Activated CD8-positive, alpha-beta memory T cell treated with anti-CD3 and anti-CD28 coated beads, Interleukin-2, amount 50 U/mL, for 48 hours (primary cell): ENCODE results near the gene DGLUCY.
"Not testable (repeated sequence)": the region's sequence is repeated elsewhere in the genome, so short reads cannot be mapped to it uniquely, and the experiment has no call there.

Experiments used
- DNase-seq: peaks from one replicate; pipeline ENCODE4 v3.0.0-alpha.2; 2020

DGLUCY gene

GRCh38 chr14:91173904-91174303 is 60.0 kb downstream of the DGLUCY start:
- no peak for DNase-seq

- no peak for DNase-seq
These were observed 61.7 kb downstream of the DGLUCY start for GRCh38 chr14:91175291-91176201.

- peak; percentile 74 for DNase-seq
These were observed 63.5 kb downstream of the DGLUCY start for GRCh38 chr14:91177073-91178034.

GRCh38 chr14:91180611-91181010 is 66.7 kb downstream of the DGLUCY start:
- no peak for DNase-seq

GRCh38 chr14:91182753-91183152 is 68.9 kb downstream of the DGLUCY start:
- DNase-seq: not testable (repeated sequence)

- no peak for DNase-seq
These were observed 70.7 kb downstream of the DGLUCY start for GRCh38 chr14:91184559-91184958.

- DNase-seq: no peak
These were observed 71.8 kb downstream of the DGLUCY start for GRCh38 chr14:91185721-91186120.

- DNase-seq: no peak
These were observed 72.7 kb downstream of the DGLUCY start for GRCh38 chr14:91186515-91187066.

- DNase-seq: no peak
These were observed 73.4 kb downstream of the DGLUCY start for GRCh38 chr14:91187271-91187670.

- DNase-seq: no peak
These were observed 77.0 kb downstream of the DGLUCY start for GRCh38 chr14:91190853-91191252.

- no peak for DNase-seq
These were observed 79.2 kb downstream of the DGLUCY start for GRCh38 chr14:91193069-91193468.

GRCh38 chr14:91195881-91196280 is 82.0 kb downstream of the DGLUCY start:
- no peak for DNase-seq

GRCh38 chr14:91197631-91198030 is 83.8 kb downstream of the DGLUCY start:
- no peak for DNase-seq

GRCh38 chr14:91200802-91201201 is 86.9 kb downstream of the DGLUCY start:
- DNase-seq: not testable (repeated sequence)

GRCh38 chr14:91202234-91202974 is 88.5 kb downstream of the DGLUCY start:
- DNase-seq: no peak

- no peak for DNase-seq
These were observed 90.8 kb downstream of the DGLUCY start for GRCh38 chr14:91204657-91205056.

GRCh38 chr14:91205459-91205858 is 91.6 kb downstream of the DGLUCY start:
- DNase-seq: no peak

- DNase-seq: no peak
These were observed 93.1 kb downstream of the DGLUCY start for GRCh38 chr14:91207008-91207407.

- DNase-seq: no peak
These were observed 97.1 kb downstream of the DGLUCY start for GRCh38 chr14:91211017-91211416.

- DNase-seq: no peak
These were observed 100.4 kb downstream of the DGLUCY start for GRCh38 chr14:91214306-91214705.

GRCh38 chr14:91215381-91215780 is 101.5 kb downstream of the DGLUCY start:
- DNase-seq: no peak

GRCh38 chr14:91216731-91217226 is 102.9 kb downstream of the DGLUCY start:
- DNase-seq: no peak
